HepG2 (cell line): ENCODE results near the gene PASD1. TPM values are rescaled to one million over a fixed set of nuclear protein-coding genes. Genes with fewer than 3 reads are reported as not detected.

Source experiments
- ATAC-seq: fragments of 200-7000 bp; cut with Tn5 transposase; 3 replicates; pipeline ENCODE4 v1.9.1; 2020; ENCODE audit warnings: mild to moderate bottlenecking, moderate library complexity
- BruUV-seq: library from RNA; stranded (reverse); fragments of 400-500 nt; replicated peaks from 2 replicates; lab custom pipeline; 2021; lab: Mats Ljungman, UMichigan
- CTCF ChIA-PET: fragments of 300-600 bp; formaldehyde crosslinking; extraction: SDS; loops from one replicate; lab custom pipeline; 2021; ENCODE audit warnings: low total read pairs, inconsistent platforms, low intra/inter-chr PET ratio; lab: Yijun Ruan, JAX
- POLR2A ChIA-PET: fragments of 350-600 bp; sonication (Branson Sonifier 250); formaldehyde crosslinking; loops from one replicate; lab custom pipeline; 2020; ENCODE audit warnings: antibody characterized with exemption, inconsistent platforms; lab: Yijun Ruan, JAX
- DNase-seq: peaks from one replicate; pipeline ENCODE4 v3.0.0-alpha.2; 2015; ENCODE audit warnings: low spot score
- FAIRE-seq: peaks from 3 replicates; lab custom pipeline; 2011; peaks lifted over from hg19 to GRCh38; lab: Jason Lieb, UNC
- H2AFZ ChIP-seq: one replicate; pipeline ENCODE4 v1.6.1; 2011; ENCODE audit warnings: low read length, inconsistent platforms
- H3K27ac ChIP-seq: fragments of 300-600 bp; 3 replicates; pipeline ENCODE4 v1.8.0; 2011; ENCODE audit warnings: mixed run types, mild to moderate bottlenecking, mixed read lengths, low read length, inconsistent platforms; ENCODE audit not compliant: insufficient read depth; ENCODE audit errors: extremely low read length
- H3K27me3 ChIP-seq, 2 experiments: fragments of 200-600 bp in 1 of 2; 2 replicates in 1 of 2; 3 replicates in 1 of 2; pipeline versions ENCODE4 v1.6.0 to v1.8.0; 2011; ENCODE audit warnings: low read length in 2 of 2, mild to moderate bottlenecking in 2 of 2, moderate library complexity in 2 of 2, inconsistent platforms in 1 of 2; ENCODE audit not compliant: insufficient read depth in 2 of 2, control insufficient read depth in 1 of 2
- H3K36me3 ChIP-seq, 2 experiments: fragments of 200-600 bp in 1 of 2; replicated peaks in 1 of 2; 2 replicates in 1 of 2; 3 replicates in 1 of 2; pipeline versions ENCODE4 v1.5.1 to v1.8.0; 2011; ENCODE audit warnings: low read length in 2 of 2, inconsistent platforms in 1 of 2; ENCODE audit not compliant: insufficient read depth in 2 of 2, control insufficient read depth in 1 of 2
- H3K4me1 ChIP-seq: 2 replicates; pipeline ENCODE4 v1.5.1; 2012; ENCODE audit warnings: low read length, inconsistent platforms; ENCODE audit not compliant: insufficient read depth
- H3K4me2 ChIP-seq: 2 replicates; pipeline ENCODE4 v1.6.0; 2011; ENCODE audit warnings: low read depth, low read length, inconsistent platforms
- H3K4me3 ChIP-seq, 3 experiments: fragments of 200-600 bp in 1 of 3; sonication (generic), shearing (Covaris generic) in 1 of 3; replicated peaks in 1 of 3; 2 replicates each; pipeline ENCODE4 v1.5.1; 2011 to 2016; ENCODE audit warnings: low read length in 3 of 3, inconsistent platforms in 2 of 3, low read depth in 2 of 3, mild to moderate bottlenecking in 2 of 3, control low read depth in 1 of 3, mixed read lengths in 1 of 3; ENCODE audit not compliant: insufficient read depth in 1 of 3
- H3K79me2 ChIP-seq: one replicate; pipeline ENCODE4 v1.6.1; 2011; ENCODE audit warnings: low read length, inconsistent platforms; ENCODE audit not compliant: insufficient read depth
- H3K9ac ChIP-seq: 2 replicates; pipeline ENCODE4 v1.6.0; 2011; ENCODE audit warnings: mild to moderate bottlenecking, low read depth, low read length, inconsistent platforms; ENCODE audit not compliant: insufficient read depth
- H3K9me3 ChIP-seq: 2 replicates; pipeline ENCODE4 v1.5.1; 2012; ENCODE audit warnings: mild to moderate bottlenecking, low read length
- H4K20me1 ChIP-seq: 2 replicates; pipeline ENCODE4 v1.6.0; 2011; ENCODE audit warnings: inconsistent platforms, mild to moderate bottlenecking, low read length, moderate library complexity; ENCODE audit not compliant: insufficient read depth
- BRCA1 ChIP-seq: sonication (generic); formaldehyde crosslinking; IDR thresholded peaks from 2 replicates; pipeline ENCODE4 v1.4.0; 2020; ENCODE audit warnings: missing genetic modification reagents
- DNMT3B ChIP-seq: conservative IDR thresholded peaks from 2 replicates; pipeline ENCODE4 v1.6.1; 2016; ENCODE audit warnings: missing biosample characterization, control low read depth
- FOXO1 ChIP-seq: sonication (generic); formaldehyde crosslinking; IDR thresholded peaks from 2 replicates; pipeline ENCODE4 v1.4.0; 2020; ENCODE audit warnings: missing genetic modification reagents
- GATAD1 ChIP-seq: IDR thresholded peaks from 2 replicates; pipeline ENCODE4 v1.6.1; 2016; ENCODE audit warnings: missing genetic modification reagents, missing compliant biosample characterization
- HNRNPLL ChIP-seq: fragments of 200-400 bp; formaldehyde crosslinking; IDR thresholded peaks from 2 replicates; pipeline ENCODE4 v1.6.1; 2017; ENCODE audit warnings: mild to moderate bottlenecking, low read depth, low read length; ENCODE audit not compliant: poor library complexity, severe bottlenecking
- MIXL1 ChIP-seq: IDR thresholded peaks from 2 replicates; pipeline ENCODE4 v1.6.1; 2016
- MTF2 ChIP-seq: sonication (generic); formaldehyde crosslinking; IDR thresholded peaks from 2 replicates; pipeline ENCODE4 v1.5.0; 2020; ENCODE audit warnings: missing genetic modification reagents, borderline replicate concordance
- SMARCC2 ChIP-seq: fragments of 450-650 bp; IDR thresholded peaks from 2 replicates; pipeline ENCODE4 v1.6.1; 2017; ENCODE audit warnings: antibody characterized with exemption, mild to moderate bottlenecking
- ZFP62 ChIP-seq: sonication (generic); formaldehyde crosslinking; IDR thresholded peaks from 2 replicates; pipeline ENCODE4 v1.4.0; 2020; ENCODE audit warnings: missing genetic modification reagents
- WGBS: methylation state at CpG from one replicate; pipeline ENCODE4 v1.1.6; 2017; ENCODE audit warnings: low lambda C conversion rate; 5-methylcytosine and 5-hydroxymethylcytosine counted together
- in situ Hi-C: cut with HindIII; loops from 2 replicates; pipeline ENCODE4 v1.10.0; 2017; ENCODE audit warnings: low pct_unique_long_range_greater_than_20kb; ENCODE audit not compliant: extremely low pct_ligation_motif_present
- intact Hi-C: fragments of 100-400 bp; cut with micrococcal nuclease; formaldehyde crosslinking; loops from one replicate; pipeline ENCODE4 v1.10.0; 2022; ENCODE audit not compliant: unreplicated experiment
- polyA plus RNA-seq, 8 experiments: library from polyadenylated mRNA; depleted of rRNA in 3 of 8; stranded (reverse) in 7 of 8; unstranded in 1 of 8; fragments of >200 nt; fragmentation: Illumina TruSeq in 4 of 8; extraction: Trizol in 4 of 8; gene quantifications; 2 replicates each; pipeline versions ENCODE4 v1.2.1 to v1.2.3, GENCODE V29; 2011 to 2016; ENCODE audit warnings: low read depth in 4 of 8, missing spikeins in 1 of 8, mixed read lengths in 1 of 8; ENCODE audit not compliant: insufficient read depth in 1 of 8
- total RNA-seq, 5 experiments: library from RNA; depleted of rRNA; stranded (reverse); fragments of >200 nt; fragmentation: Illumina TruSeq; extraction: Trizol; gene quantifications; 2 replicates each; pipeline ENCODE4 v1.2.3, GENCODE V29; 2016; ENCODE audit warnings: low read depth in 1 of 5

Gene PASD1
- total and polyA plus RNA-seq, 2 of the 13 experiments (the other 11 are each of a cell fraction or from before 2014, with no cell fraction given), result not detected

- Histone ChIP-seq H3K4me1 (no peaks in the 10 kb centered on the region), H3K27ac (no peak overlapping the region), H2AFZ (no peak overlapping the region), H3K9me3 (no peaks in the 10 kb centered on the region), H3K36me3 (no peaks in the 10 kb centered on the region), H3K9ac (no peak overlapping the region), H3K79me2 (no peaks in the 10 kb centered on the region), H3K27me3 (no peaks in the 10 kb centered on the region; a peak in 1 of 5 replicates), H3K4me2 (no peak overlapping the region), H4K20me1 (no peaks in the 10 kb centered on the region), H3K4me3 (no peak overlapping the region)
- no peak for TF ChIP-seq MTF2 (CRISPR knock-in tag)
- TF ChIP-seq MIXL1, result no peak
- 0% methylated on average over 1 of the region's 7 CpGs for WGBS
- intact Hi-C loops, result no loop called here
- no peak for FAIRE-seq
- no peak for ATAC-seq
- POLR2A ChIA-PET, result no interaction called here
- no peak for DNase-seq
- in situ Hi-C loops, result no loop called here
- no TSS peak for BruUV-seq
- CTCF ChIA-PET, result no interaction called here
These were observed 139.4 kb downstream of the PASD1 start for GRCh38 chrX:151702741-151703340.

DNA sequence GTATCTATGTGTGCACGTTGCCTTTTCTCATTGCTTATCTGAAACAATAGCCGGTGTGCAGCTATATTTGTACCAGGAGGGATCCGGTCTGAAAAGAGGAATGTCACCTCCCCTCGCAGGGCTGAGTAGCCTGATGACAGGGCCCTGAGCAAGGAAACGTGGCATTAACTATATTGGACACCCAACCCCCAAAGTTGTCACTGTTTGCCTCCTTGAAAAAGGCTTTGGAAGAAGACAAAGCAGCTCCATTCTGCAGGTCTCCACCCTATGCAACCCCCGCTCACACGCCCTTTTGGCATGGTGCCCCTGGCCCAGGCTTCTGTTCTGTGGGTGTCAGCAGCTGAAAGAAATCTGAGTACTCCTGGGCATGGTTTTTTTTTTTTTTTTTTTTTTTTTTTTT is 140.0 kb downstream of the PASD1 start:
- DNase-seq (no peak), FAIRE-seq (no peak), ATAC-seq (no peak)
- Histone ChIP-seq H4K20me1 (no peaks in the 10 kb centered on the region), H3K79me2 (no peaks in the 10 kb centered on the region), H3K4me2 (no peak overlapping the region), H3K9me3 (no peaks in the 10 kb centered on the region), H2AFZ (no peak overlapping the region), H3K27ac (no peak overlapping the region), H3K4me3 (no peak overlapping the region), H3K9ac (no peak overlapping the region), H3K36me3 (no peaks in the 10 kb centered on the region), H3K27me3 (no peaks in the 10 kb centered on the region; a peak in 1 of 5 replicates), H3K4me1 (no peaks in the 10 kb centered on the region)
- WGBS, result 8% methylated on average over 2 of the region's 7 CpGs
- no TSS peak for BruUV-seq
- ChIA-PET POLR2A (no interaction called here), CTCF (no interaction called here)
- TF ChIP-seq HNRNPLL (no peak), DNMT3B (CRISPR knock-in tag) (no peak), ZFP62 (CRISPR knock-in tag) (no peak), SMARCC2 (no peak), BRCA1 (no peak), GATAD1 (CRISPR knock-in tag) (no peak), FOXO1 (CRISPR knock-in tag) (no peak)
- intact Hi-C loops, result no loop called here
- in situ Hi-C loops, result no loop called here
